ENCODE measurements around the gene TOX2. TPM values are rescaled to one million over a fixed set of nuclear protein-coding genes. Genes with fewer than 3 reads are reported as not detected.

TOX2 gene
- total RNA-seq, 1 donor: 5.2 TPM

GRCh38 chr20:44084439-44084838 is 169.8 kb downstream of the TOX2 start:
- TF ChIP-seq CTCF (IDR thresholded peaks at IDR 0.05; ENCODE audit: insufficient read depth, low read length): no peak
- no peak overlapping the region for H3K4me3 ChIP-seq (ENCODE audit: low read depth, low read length)
- DNase-seq (ENCODE audit: low read depth): no peak

GRCh38 chr20:44084891-44085290 is 170.2 kb downstream of the TOX2 start:
- TF ChIP-seq CTCF (IDR thresholded peaks at IDR 0.05; ENCODE audit: insufficient read depth, low read length): no peak
- no peak overlapping the region for H3K4me3 ChIP-seq (ENCODE audit: low read depth, low read length)
- DNase-seq (ENCODE audit: low read depth): no peak

GRCh38 chr20:44085616-44086434 is 171.2 kb downstream of the TOX2 start:
- no peak for TF ChIP-seq CTCF (IDR thresholded peaks at IDR 0.05; ENCODE audit: insufficient read depth, low read length)
- DNase-seq (ENCODE audit: low read depth): no peak
- H3K4me3 ChIP-seq (ENCODE audit: low read depth, low read length): no peak overlapping the region

- TF ChIP-seq CTCF (IDR thresholded peaks at IDR 0.05; ENCODE audit: insufficient read depth, low read length): no peak
- peak; percentile 28 for DNase-seq (ENCODE audit: low read depth)
- no peak overlapping the region for H3K4me3 ChIP-seq (ENCODE audit: low read depth, low read length)
Measured at GRCh38 chr20:44087051-44087856, 172.6 kb downstream of the TOX2 start.

GRCh38 chr20:44087857-44088120 is 173.1 kb downstream of the TOX2 start:
- no peak for TF ChIP-seq CTCF (IDR thresholded peaks at IDR 0.05; ENCODE audit: insufficient read depth, low read length)
- no peak for DNase-seq (ENCODE audit: low read depth)
- H3K4me3 ChIP-seq (ENCODE audit: low read depth, low read length): no peak overlapping the region

GRCh38 chr20:44089987-44090674 is 175.5 kb downstream of the TOX2 start:
- no peak for TF ChIP-seq CTCF (IDR thresholded peaks at IDR 0.05; ENCODE audit: insufficient read depth, low read length)
- no peak overlapping the region for H3K4me3 ChIP-seq (ENCODE audit: low read depth, low read length)
- peak; percentile 61 for DNase-seq (ENCODE audit: low read depth)
